Activated CD4-positive, CD25-positive, alpha-beta regulatory T cell treated with anti-CD3 and anti-CD28 coated beads, Interleukin-2, amount 50 U/mL, for 72 hours (primary cell): ENCODE data around the gene SLC38A10.

ENCODE experiments used
- DNase-seq: peaks from one replicate; pipeline ENCODE4 v3.0.0; 2021

Gene SLC38A10

GRCh38 chr17:81295676-81296381 is 722 bp upstream of the SLC38A10 start:
- no peak for DNase-seq

DNA sequence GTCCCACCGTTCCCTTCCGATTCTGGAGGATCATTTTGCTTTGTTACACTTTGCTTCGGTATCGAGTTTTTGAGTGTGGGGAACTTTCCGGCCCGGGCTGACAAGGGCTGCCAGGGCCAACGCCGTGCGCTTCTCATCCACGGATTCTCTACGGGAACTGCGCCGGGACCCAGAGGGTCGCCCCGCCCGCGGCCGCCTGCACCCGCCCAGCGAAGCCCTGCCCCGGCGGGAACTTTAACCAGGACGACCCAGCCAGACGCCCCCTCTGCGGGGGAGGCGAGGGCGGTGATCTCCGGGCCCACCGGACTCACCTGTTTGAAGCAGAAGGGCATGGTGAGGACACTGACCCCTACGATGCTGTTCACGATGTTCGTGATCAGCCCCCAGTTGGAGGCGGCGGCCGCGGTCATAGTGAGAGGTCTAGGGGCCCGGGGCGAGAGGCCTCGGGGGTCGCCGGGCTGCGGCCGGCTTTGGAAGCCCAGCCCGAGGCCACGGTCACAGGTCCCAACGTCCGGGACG is 536 bp downstream of the SLC38A10 start:
- DNase-seq = peak; percentile 41

DNA sequence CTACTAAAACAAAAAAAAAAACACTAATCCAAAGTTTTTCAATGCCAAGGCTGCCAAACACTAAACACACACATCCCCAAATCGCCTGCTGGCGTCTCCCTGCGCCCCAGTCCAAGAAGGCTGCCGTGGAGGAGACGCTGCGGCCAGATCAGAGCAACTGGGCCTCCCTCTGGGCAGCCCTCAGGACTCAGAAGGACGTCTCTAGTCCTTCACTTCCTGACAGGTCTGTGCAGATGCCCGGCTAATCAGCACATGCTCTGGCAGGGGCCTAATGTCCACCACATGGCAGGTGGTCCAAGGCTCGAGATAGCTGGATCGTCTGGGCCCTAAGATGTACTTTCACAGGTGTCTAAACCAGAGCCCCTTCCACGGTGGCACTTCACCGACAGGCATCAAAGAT is 2.7 kb downstream of the SLC38A10 start:
- no peak for DNase-seq

DNA sequence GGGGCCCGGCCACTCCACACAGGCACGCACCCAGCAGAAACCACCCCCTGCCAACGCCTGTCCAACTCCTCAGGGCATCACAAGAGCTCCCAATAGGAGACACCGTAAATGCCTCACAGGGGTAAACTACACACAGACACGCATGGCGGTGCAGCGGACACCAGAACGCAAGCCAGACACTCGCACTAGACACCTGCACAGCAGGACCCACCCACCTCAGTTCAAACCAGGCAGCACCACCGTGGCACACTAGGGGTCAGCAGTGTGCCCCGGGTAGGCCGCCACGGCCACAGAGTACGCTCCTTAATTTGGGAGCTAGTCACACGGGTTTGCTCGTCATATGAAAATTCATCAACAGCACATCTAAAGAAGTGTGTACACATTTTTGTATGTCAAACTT is 3.4 kb downstream of the SLC38A10 start:
- peak; percentile 68 for DNase-seq

- no peak for DNase-seq
Observed at GRCh38 chr17:81290230-81290629, 4.9 kb downstream of the SLC38A10 start.

- DNase-seq = no peak
Observed at GRCh38 chr17:81289627-81290026, 5.5 kb downstream of the SLC38A10 start.

- no peak for DNase-seq
Observed at GRCh38 chr17:81288715-81289114, 6.4 kb downstream of the SLC38A10 start.

- no peak for DNase-seq
Observed at GRCh38 chr17:81287741-81288430, 7.2 kb downstream of the SLC38A10 start.

GRCh38 chr17:81287152-81287551 is 8.0 kb downstream of the SLC38A10 start:
- no peak for DNase-seq

DNA sequence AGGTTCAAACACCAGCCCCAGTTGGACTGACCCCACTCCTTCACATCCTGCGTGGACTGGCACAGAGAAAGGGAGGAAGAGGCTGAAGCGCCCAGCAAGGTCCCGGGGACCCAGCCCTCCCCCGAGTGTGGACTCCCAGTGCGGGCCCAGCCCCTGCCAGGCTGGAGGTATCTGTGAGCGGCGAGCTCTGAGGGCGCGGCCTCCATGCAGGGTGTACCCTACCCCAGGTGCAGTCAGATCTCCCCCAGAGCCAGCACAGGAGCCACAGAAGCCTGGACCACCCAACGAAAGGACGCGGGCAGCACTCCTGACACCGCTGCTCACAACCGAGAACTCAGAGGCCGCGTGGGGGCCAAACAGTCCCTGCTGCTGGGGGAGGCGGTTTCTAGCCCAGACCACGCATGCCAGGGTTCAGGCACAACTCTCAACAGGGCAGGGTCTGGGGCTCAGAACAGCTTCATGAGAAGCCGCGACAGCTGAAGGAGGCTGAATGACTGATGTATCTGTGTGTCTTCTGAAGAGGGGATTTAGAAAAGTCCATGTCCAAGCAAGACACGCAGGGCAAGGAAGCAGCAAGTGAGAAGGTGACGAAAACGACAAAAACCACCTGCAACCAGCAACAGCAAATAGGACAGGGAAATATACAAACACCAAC is 8.5 kb downstream of the SLC38A10 start:
- DNase-seq = no peak

GRCh38 chr17:81285894-81286293 is 9.2 kb downstream of the SLC38A10 start:
- no peak for DNase-seq

DNA sequence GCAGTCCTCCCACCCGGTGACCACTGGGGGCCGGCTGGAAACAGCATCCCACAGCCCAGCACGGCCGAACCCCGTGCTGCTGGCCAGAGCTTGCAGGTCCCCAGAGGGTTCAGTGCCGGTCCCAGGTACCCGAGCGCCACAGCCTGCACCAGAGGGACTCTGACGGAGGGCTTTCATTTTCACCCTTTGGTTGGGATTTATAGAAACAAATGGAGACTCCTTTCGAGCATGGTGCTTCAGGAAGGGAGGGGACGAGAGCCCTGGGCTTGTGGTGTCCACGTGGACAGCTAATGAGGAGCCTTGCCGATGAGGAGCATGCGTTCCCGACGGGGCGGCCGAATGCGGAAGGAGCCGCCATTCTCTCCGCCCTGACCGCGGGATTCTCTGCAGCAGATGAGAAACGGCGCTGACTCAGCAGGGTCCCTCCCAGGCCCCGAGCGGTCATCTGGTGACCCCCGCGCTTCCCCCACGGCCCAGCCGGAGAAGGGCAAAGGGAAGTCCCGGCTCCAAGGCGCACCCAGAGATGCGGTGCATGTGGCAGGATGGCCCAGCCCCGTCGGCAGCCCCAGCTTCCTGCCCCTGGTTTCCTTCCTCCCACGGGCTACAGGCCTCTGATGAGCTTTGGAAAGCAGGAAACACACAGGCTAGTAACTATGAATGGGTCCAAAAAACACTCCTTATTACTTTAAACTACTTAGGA is 9.8 kb downstream of the SLC38A10 start:
- peak; percentile 70 for DNase-seq

GRCh38 chr17:81282876-81283275 is 12.2 kb downstream of the SLC38A10 start:
- DNase-seq = no peak

DNA sequence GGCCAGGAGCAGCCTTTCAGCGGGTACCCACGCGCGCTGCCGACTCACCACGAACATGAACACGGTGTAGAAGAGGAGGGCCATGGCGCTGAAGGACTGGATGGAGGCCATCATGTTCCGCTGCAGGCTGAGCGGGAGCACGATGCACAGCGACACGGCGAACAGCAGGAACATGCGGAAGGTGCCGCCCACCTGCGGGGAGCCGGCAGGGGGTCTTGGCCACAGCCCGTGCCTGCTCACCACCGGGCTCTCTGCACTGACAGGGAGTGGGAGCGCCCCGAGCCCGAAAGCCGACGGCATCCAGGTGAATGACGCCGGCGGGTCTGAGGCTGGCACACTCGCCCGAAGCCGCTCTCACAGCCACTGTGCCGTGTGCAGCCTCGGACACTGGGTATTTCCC is 13.0 kb downstream of the SLC38A10 start:
- no peak for DNase-seq

DNA sequence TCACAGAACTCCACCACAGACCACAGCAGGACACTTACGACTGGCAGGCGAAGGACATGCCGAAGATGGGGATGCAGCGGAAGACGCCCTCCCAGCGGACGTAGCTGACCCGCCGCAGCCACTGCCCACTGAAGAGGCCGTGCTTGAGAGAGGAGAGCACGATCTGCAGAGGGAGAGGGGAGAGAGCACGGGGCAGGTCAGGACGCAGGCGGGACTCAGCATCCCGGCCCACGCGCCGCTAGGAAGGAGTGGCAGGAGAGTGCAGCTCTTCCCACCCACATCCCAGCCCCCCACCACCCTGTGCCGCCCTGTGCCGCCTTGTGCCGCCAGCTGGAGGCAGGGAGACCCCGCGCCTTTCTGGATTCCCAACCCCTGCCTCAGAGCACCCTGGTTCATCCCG is 14.5 kb downstream of the SLC38A10 start:
- DNase-seq = no peak

GRCh38 chr17:81279278-81280275 is 15.5 kb downstream of the SLC38A10 start:
- no peak for DNase-seq

DNA sequence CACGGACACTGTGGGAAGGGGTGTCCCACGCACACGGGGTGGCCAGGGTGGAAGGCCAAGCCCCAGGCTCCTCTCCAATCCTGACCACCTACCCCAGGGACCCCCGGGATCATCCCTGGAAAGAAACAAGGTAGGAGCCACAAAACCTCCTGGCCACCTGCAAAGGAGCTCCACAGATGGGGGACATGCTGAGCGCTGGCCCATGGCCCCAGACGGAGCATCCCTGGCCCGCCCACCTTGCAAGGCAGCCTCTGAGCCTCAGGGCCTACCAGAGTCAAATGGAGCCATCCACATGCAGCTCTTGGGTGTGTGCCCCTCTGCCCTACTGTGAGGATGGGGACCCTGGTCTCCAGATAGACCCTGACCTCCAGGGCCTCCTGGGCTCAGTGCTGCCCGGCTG is 16.3 kb downstream of the SLC38A10 start:
- DNase-seq = no peak

- no peak for DNase-seq
Observed at GRCh38 chr17:81277946-81278693, 17.0 kb downstream of the SLC38A10 start.

- DNase-seq = no peak
Observed at GRCh38 chr17:81277421-81277820, 17.7 kb downstream of the SLC38A10 start.

DNA sequence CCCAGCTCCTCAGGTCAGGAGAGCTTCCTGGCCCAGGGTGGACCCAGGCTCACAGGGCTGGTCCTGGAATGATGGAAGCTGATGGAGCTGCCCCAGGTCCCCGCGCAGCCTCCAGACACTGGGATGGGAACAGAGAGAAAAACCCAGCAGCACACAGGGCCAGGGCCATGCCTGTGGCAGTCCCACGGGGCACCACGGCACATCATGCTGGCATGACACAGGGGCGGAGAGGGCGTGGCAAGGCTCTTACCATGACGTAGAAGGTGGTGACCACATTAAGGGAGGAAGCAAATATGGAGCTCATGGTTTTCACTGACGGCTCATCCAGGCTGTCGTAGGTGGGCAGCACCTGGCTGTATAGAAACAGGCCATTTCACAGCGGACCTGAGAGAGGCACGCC is 18.3 kb downstream of the SLC38A10 start:
- no peak for DNase-seq

GRCh38 chr17:81274471-81274855 is 20.6 kb downstream of the SLC38A10 start:
- DNase-seq = no peak
